Measurements from ENCODE around the gene NKX2-1. TPM values are rescaled to one million over a fixed set of nuclear protein-coding genes. Genes with fewer than 3 reads are reported as not detected.

Gene NKX2-1
- total RNA-seq, 1 donor from 2014 or later: not detected

GRCh38 chr14:36471431-36471830 lies 48.6 kb downstream of the NKX2-1 start:
- ATAC-seq: no peak
- no peak for DNase-seq (ENCODE audit: missing footprints)

GRCh38 chr14:36467332-36467731 lies 52.7 kb downstream of the NKX2-1 start:
- ATAC-seq (no peak), DNase-seq (ENCODE audit: missing footprints) (no peak)
- intact Hi-C loops (cut with DNase I): no loop called here

More at GRCh38 chr14:36471431-36471830, 48.6 kb downstream of the NKX2-1 start:
- intact Hi-C loops (cut with DNase I): no loop called here

Other genes with a start within 250 kb of the NKX2-1 start
- gene MBIP, start 199.6 kb downstream of the NKX2-1 start, total RNA-seq: 8.9 TPM
- gene NKX2-8, start 62.4 kb upstream of the NKX2-1 start, total RNA-seq: not detected
- not detected for gene PAX9, start 141.6 kb upstream of the NKX2-1 start, total RNA-seq